ENCODE measurements around the gene KCNK15. TPM values are rescaled to one million over a fixed set of nuclear protein-coding genes. Genes with fewer than 3 reads are reported as not detected.

Gene KCNK15
- total RNA-seq, 4 donors from 2014 or later: 0.26 to 4.4 (median 2.0) TPM

DNA sequence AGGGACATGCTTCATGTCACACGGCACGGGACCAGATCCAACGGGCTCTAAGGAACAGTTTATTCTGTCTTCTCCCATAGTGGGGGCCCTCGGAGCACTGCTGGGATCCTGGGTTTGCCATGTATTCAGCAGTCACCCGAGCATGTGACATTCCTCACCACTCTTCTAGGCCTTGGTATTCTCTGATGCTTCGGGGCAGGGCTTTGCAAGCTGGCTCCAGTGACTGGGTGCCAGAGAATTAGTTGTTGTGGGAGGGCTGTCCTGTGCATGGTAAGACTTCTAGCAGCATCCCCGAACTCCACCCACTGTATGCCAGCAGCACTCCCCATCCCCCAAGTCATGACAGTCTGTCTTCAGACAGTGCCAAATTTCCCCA lies 25.1 kb upstream of the KCNK15 start:
- Histone ChIP-seq H3K27me3 (no peaks in the 10 kb centered on the region), H3K27ac (peak overlapping the region; percentile 53 to 68), H3K36me3 (no peaks in the 10 kb centered on the region), H3K4me1 (peaks cover 0 to 9% of the 10 kb centered on the region in 2 donors), H3K9me3 (no peaks in the 10 kb centered on the region), H3K4me3 (no peak overlapping the region)
- DNase-seq: no peak
- intact Hi-C loops (cut with DNase I; ENCODE audit: low total_unique reads): no loop called here
- TF ChIP-seq POLR2A (IDR thresholded peaks at IDR 0.05): no peak
- TF ChIP-seq, protein P1, sequence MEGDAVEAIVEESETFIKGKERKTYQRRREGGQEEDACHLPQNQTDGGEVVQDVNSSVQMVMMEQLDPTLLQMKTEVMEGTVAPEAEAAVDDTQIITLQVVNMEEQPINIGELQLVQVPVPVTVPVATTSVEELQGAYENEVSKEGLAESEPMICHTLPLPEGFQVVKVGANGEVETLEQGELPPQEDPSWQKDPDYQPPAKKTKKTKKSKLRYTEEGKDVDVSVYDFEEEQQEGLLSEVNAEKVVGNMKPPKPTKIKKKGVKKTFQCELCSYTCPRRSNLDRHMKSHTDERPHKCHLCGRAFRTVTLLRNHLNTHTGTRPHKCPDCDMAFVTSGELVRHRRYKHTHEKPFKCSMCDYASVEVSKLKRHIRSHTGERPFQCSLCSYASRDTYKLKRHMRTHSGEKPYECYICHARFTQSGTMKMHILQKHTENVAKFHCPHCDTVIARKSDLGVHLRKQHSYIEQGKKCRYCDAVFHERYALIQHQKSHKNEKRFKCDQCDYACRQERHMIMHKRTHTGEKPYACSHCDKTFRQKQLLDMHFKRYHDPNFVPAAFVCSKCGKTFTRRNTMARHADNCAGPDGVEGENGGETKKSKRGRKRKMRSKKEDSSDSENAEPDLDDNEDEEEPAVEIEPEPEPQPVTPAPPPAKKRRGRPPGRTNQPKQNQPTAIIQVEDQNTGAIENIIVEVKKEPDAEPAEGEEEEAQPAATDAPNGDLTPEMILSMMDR (IDR thresholded peaks at IDR 0.05): no peak

DNA sequence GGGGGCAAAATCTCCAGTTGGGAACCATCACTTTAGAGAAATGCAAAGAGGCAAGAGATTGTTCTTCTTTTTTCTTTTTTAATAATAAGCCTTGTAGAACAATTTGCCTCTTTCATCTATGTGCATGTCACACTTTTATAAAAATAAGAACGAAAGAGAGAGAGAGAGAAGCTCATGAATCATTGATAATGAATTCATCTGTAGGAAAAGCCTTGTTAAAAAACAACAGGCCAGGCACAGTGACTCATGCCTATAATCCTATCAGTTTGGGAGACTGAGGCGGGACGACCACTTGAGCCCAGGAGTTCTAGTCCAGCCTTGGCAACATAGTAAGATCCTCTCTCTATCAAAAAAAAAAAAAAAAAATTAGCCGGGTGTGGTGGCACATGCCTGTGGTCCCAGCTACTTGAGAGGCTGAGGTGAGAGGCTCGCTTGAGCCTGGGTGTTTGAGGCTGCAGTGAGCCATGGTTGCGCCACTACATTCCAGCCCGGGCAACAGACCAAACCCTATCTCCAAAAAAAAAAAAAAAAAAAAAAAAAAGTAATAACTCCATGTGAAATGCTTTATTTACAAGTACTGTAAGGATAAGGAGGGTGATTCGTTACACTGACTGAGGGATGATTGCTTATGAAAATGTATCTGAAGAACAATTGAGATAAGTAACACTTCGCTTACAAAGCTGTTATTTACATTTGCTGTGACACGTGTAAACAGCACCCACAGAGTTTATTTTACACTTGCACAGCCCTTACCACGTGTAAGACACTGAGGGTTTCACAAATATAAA lies 24.5 kb upstream of the KCNK15 start:
- H3K4me1 ChIP-seq: peaks cover 0 to 9% of the 10 kb centered on the region in 2 donors
- TF ChIP-seq, protein P1 (IDR thresholded peaks at IDR 0.05): no peak
- no peak for TF ChIP-seq POLR2A (IDR thresholded peaks at IDR 0.05)
- intact Hi-C loops (cut with DNase I; ENCODE audit: low total_unique reads): no loop called here

DNA sequence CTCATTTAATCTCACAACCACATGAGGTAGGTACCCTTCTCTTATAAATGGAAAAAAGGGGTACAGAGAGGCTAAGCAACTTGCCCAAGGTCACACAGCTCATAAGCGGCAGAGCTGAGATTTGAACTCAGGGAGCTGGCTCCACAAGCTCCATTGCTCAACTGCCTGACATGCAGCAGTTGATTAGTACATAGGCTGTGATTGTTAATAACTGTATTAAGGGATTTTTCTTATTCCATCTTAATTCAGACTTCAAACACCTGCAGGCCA lies 23.9 kb upstream of the KCNK15 start:
- Histone ChIP-seq H3K4me1 (peaks cover 0 to 4% of the 10 kb centered on the region in 2 donors), H3K4me3 (no peak overlapping the region), H3K36me3 (no peaks in the 10 kb centered on the region), H3K9me3 (no peaks in the 10 kb centered on the region), H3K27ac (peak overlapping the region in 1 of 2 donors; percentile 42), H3K27me3 (no peaks in the 10 kb centered on the region)
- TF ChIP-seq POLR2A (IDR thresholded peaks at IDR 0.05): no peak
- TF ChIP-seq, protein P1 (IDR thresholded peaks at IDR 0.05): no peak
- intact Hi-C loops (cut with DNase I; ENCODE audit: low total_unique reads): no loop called here
- DNase-seq: no peak

More for the DNA sequence above, 24.5 kb upstream of the KCNK15 start:
- Histone ChIP-seq H3K9me3 (no peaks in the 10 kb centered on the region), H3K27ac (peak overlapping the region; percentile 53 to 68), H3K27me3 (no peaks in the 10 kb centered on the region), H3K4me3 (no peak overlapping the region), H3K36me3 (no peaks in the 10 kb centered on the region)
- DNase-seq: peak; percentile 60 to 64

DNA sequence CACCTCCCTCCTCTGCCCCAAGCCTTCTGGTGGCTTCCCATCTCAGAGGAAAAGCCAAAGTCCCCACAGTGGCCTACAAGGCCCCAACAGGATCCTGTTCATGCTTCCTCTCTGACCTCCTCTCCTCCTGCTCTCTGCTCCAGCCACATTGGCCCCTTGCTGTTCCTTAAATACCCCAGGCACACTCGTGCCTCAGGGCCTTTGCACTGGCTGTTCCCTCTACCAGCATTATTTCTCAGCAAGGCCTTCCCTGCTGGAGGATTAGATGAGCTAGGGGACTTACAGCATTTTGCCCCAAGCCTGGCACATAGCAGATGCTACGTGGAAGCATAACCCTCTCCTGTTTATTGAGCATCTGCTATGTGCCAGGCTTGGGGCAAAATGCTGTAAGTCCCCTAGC lies 22.7 kb upstream of the KCNK15 start:
- no peaks in the 10 kb centered on the region for H3K27me3 ChIP-seq
- H3K4me3 ChIP-seq: no peak overlapping the region
- H3K9me3 ChIP-seq: no peaks in the 10 kb centered on the region
- TF ChIP-seq, protein P1 (IDR thresholded peaks at IDR 0.05): no peak
- no peak for TF ChIP-seq POLR2A (IDR thresholded peaks at IDR 0.05)
- peaks cover 0 to 4% of the 10 kb centered on the region in 2 donors for H3K4me1 ChIP-seq
- DNase-seq: no peak
- H3K27ac ChIP-seq: no peak overlapping the region
- intact Hi-C loops (cut with DNase I; ENCODE audit: low total_unique reads): no loop called here
- H3K36me3 ChIP-seq: no peaks in the 10 kb centered on the region

DNA sequence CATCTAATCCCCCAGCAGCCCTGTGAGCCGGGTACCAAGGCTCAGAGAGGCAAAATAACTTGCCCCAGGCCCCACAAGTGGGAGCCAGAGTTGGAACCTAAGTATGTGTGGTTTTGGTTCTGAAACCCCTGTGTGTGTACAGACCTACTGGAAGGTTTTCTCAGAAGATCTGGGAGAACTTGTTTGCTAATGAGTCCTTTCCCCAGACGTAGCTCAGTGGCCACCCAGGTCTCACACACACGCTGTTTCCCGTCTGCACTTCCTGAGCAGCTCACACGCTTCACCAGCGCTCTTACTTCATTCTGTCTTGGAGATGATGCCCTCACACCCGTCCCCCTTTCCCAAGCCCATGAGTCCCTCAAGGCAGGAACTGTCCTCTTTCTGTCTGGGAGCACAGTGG lies 22.3 kb upstream of the KCNK15 start:
- no peak overlapping the region for H3K27ac ChIP-seq
- TF ChIP-seq, protein P1 (IDR thresholded peaks at IDR 0.05): no peak
- TF ChIP-seq POLR2A (IDR thresholded peaks at IDR 0.05): no peak
- intact Hi-C loops (cut with DNase I; ENCODE audit: low total_unique reads): no loop called here
- no peaks in the 10 kb centered on the region for H3K36me3 ChIP-seq
- H3K4me1 ChIP-seq: peaks cover 0 to 4% of the 10 kb centered on the region in 2 donors
- no peak for DNase-seq
- no peaks in the 10 kb centered on the region for H3K27me3 ChIP-seq
- H3K9me3 ChIP-seq: no peaks in the 10 kb centered on the region
- no peak overlapping the region for H3K4me3 ChIP-seq
